Upper lobe of right lung (tissue), 1 donor: ENCODE results near the gene ARHGAP22. TPM values are rescaled to one million over a fixed set of nuclear protein-coding genes. Genes with fewer than 3 reads are reported as not detected.

Source experiments
- ATAC-seq: fragments of 200-7000 bp; cut with Tn5 transposase; one replicate; pipeline ENCODE4 v1.9.1; 2020; ENCODE audit warnings: mild to moderate bottlenecking, moderate library complexity
- DNase-seq: peaks from one replicate; pipeline ENCODE4 v3.0.0-alpha.2; 2020
- H3K27ac ChIP-seq: fragments of 200-600 bp; one replicate; pipeline ENCODE4 v1.8.0; 2022
- H3K27me3 ChIP-seq: fragments of 200-600 bp; one replicate; pipeline ENCODE4 v1.8.0; 2022; ENCODE audit warnings: mild to moderate bottlenecking
- H3K36me3 ChIP-seq: fragments of 200-600 bp; one replicate; pipeline ENCODE4 v1.8.0; 2022
- H3K4me1 ChIP-seq: fragments of 200-600 bp; one replicate; pipeline ENCODE4 v1.8.0; 2022
- H3K4me3 ChIP-seq: fragments of 200-600 bp; one replicate; pipeline ENCODE4 v1.8.0; 2022; ENCODE audit warnings: mild to moderate bottlenecking
- H3K9me3 ChIP-seq: fragments of 200-600 bp; one replicate; pipeline ENCODE4 v1.8.0; 2022
- intact Hi-C: fragments of 100-400 bp; cut with DNase I; formaldehyde crosslinking; loops from one replicate; pipeline ENCODE4 v1.11.0; 2022
- total RNA-seq: library from RNA; stranded (reverse); fragmentation: NEBNext Ultra II Directional; extraction: Animal tissue kit (Norgen Biotek cat#: 25700); gene quantifications from one replicate; pipeline ENCODE4 v1.2.1, GENCODE V29; 2021
- TF ChIP-seq, protein P1 (sequence below): fragments of 200-600 bp; IDR thresholded peaks from one replicate; pipeline ENCODE4 v1.8.0; 2022; ENCODE audit warnings: antibody characterized with exemption
- donor health status: DM: no; HTN: yes; CAD: no; lungs with severe emphysema.

ARHGAP22 gene
- total RNA-seq, 1 donor from 2014 or later, result 6.8 TPM

DNA sequence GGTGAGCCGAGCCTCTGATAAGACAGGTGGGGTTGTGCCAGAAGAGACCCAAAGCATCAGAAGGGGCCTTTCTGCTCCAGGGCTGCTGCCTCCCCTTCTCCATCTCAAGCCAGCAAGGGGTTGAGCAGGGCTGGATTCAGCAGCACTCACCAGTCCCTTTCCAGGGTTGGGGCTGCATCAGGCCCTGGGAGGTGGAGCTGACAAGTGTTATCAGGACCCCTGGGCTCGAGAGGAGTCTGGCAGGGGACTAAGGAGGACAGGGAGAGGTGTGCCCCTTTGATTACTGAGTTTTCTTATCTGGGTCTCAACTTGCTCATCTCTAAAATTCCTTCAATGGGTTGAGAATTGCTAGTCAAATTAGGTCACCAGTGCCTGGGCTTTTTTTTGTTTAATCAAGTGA is 17.8 kb downstream of the ARHGAP22 start:
- Histone ChIP-seq H3K27me3 (no peaks in the 10 kb centered on the region), H3K4me3 (no peak overlapping the region), H3K9me3 (no peaks in the 10 kb centered on the region), H3K27ac (no peak overlapping the region), H3K36me3 (no peaks in the 10 kb centered on the region), H3K4me1 (no peaks in the 10 kb centered on the region)
- intact Hi-C loops, result no loop called here
- DNase-seq (no peak), ATAC-seq (no peak)
- TF ChIP-seq, protein P1, sequence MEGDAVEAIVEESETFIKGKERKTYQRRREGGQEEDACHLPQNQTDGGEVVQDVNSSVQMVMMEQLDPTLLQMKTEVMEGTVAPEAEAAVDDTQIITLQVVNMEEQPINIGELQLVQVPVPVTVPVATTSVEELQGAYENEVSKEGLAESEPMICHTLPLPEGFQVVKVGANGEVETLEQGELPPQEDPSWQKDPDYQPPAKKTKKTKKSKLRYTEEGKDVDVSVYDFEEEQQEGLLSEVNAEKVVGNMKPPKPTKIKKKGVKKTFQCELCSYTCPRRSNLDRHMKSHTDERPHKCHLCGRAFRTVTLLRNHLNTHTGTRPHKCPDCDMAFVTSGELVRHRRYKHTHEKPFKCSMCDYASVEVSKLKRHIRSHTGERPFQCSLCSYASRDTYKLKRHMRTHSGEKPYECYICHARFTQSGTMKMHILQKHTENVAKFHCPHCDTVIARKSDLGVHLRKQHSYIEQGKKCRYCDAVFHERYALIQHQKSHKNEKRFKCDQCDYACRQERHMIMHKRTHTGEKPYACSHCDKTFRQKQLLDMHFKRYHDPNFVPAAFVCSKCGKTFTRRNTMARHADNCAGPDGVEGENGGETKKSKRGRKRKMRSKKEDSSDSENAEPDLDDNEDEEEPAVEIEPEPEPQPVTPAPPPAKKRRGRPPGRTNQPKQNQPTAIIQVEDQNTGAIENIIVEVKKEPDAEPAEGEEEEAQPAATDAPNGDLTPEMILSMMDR, result no peak

DNA sequence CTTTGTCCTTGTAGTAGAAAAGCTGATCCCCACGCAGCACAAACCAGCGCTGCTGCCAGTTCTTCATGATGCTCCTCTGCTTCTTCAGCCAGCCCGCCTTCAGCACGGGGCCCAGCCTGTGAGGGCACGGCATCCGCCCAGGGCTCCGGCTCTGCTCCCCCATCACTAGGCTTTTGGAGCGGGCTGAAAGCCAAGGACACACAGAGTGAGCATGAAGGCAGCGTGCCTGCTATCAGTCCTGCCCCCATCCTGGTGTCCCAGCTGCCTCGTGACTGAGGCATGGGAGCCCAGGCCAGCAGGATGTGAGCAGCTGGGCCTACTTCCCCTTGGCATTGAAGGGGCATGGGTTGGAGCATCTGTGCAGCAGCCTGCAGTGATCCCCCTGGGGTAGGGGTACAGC is 21.9 kb downstream of the ARHGAP22 start:
- no peak overlapping the region for H3K4me3 ChIP-seq
- no peaks in the 10 kb centered on the region for H3K36me3 ChIP-seq
- no peaks in the 10 kb centered on the region for H3K9me3 ChIP-seq
- no peak overlapping the region for H3K27ac ChIP-seq
- H3K27me3 ChIP-seq, result no peaks in the 10 kb centered on the region
- no peaks in the 10 kb centered on the region for H3K4me1 ChIP-seq
- TF ChIP-seq, protein P1, result no peak
- DNase-seq (no peak), ATAC-seq (peak; percentile 7)
- intact Hi-C loops, result no loop called here

DNA sequence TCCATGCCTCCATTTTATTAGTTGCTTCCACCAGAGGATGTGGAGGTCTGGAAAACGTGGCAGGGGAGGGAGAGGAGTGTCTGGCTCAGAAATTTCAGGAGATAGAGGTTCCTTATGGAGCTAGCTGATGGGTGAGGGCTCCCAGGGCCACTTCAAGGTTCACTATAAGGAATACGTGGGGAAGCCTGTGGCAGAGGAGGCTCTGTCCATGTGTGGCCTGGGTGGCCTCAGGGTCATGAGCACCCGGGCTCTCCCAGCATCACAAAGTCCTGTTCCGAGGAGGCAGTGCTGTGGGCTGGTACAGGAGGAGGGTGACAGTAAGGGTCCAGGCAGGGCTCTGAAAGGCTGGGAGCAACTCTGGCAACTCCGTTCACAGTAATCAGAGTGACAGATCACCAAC is 24.6 kb downstream of the ARHGAP22 start:
- ATAC-seq, result no peak

DNA sequence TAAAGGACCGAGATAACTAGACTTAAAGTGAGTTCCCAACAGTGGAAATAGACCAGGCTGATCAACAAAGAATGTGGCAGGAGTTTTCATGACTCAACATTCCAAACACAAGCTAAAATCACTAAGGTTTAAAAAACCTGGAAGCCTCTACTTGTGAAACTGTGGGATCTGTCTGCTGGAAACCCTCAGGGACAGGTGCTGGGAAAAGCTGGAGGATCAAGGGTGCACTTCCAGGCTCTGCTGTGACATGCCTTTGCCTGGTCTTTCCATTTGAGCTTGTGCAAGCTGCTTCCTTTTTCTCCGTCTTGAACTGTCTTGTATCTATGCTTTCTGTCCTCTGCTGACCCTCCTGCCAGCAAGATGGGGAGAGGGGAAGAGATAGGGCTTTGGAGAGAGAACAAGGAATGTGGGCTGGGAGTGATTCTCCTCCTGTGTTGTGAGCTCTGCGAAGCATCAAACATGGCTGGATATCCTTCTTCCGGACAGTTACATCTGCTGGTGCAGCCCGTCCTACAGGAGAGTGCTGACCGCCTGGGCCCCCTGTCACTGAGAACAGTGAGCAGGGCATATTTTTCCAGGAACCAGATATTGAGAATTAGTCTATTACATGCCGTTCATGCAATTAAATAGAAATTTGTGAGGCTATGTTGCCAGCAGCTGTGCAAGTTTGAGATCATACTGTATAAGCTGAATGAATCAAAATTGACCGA is 25.5 kb downstream of the ARHGAP22 start:
- Histone ChIP-seq H3K27me3 (no peaks in the 10 kb centered on the region), H3K4me1 (no peaks in the 10 kb centered on the region), H3K27ac (no peak overlapping the region), H3K4me3 (no peak overlapping the region), H3K9me3 (no peaks in the 10 kb centered on the region), H3K36me3 (no peaks in the 10 kb centered on the region)
- TF ChIP-seq, protein P1, result no peak
- intact Hi-C loops, result no loop called here
- DNase-seq, result no peak
- no peak for ATAC-seq

More for the DNA sequence above, 24.6 kb downstream of the ARHGAP22 start:
- DNase-seq, result no peak
- Histone ChIP-seq H3K27ac (no peak overlapping the region), H3K4me3 (no peak overlapping the region), H3K9me3 (no peaks in the 10 kb centered on the region), H3K36me3 (no peaks in the 10 kb centered on the region), H3K4me1 (no peaks in the 10 kb centered on the region), H3K27me3 (no peaks in the 10 kb centered on the region)
- intact Hi-C loops, result no loop called here
- TF ChIP-seq, protein P1, result no peak

DNA sequence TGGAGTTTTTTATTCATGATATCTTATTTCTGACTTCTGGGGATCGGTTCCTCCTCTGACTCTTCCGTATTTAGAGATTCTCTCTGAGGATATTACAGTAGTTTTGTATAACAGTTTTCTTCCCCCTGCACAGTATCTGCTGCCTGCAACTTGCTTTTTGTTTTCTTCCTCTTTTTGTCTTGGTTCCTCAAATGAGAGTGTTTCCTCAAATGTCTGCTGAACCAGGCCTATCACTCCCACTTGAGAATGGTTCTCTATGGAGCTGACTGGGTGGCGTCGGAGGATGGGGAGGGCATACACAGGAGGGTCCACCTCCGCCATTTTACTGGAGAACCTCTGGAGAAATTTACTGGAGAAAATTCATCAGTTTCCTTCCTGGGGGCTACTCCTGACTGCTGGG is 27.7 kb downstream of the ARHGAP22 start:
- Histone ChIP-seq H3K36me3 (no peaks in the 10 kb centered on the region), H3K4me3 (no peak overlapping the region), H3K27ac (no peak overlapping the region), H3K27me3 (no peaks in the 10 kb centered on the region), H3K4me1 (no peaks in the 10 kb centered on the region), H3K9me3 (no peaks in the 10 kb centered on the region)
- TF ChIP-seq, protein P1, result no peak
- DNase-seq, result no peak
- intact Hi-C loops, result no loop called here
- ATAC-seq, result peak; percentile 91

DNA sequence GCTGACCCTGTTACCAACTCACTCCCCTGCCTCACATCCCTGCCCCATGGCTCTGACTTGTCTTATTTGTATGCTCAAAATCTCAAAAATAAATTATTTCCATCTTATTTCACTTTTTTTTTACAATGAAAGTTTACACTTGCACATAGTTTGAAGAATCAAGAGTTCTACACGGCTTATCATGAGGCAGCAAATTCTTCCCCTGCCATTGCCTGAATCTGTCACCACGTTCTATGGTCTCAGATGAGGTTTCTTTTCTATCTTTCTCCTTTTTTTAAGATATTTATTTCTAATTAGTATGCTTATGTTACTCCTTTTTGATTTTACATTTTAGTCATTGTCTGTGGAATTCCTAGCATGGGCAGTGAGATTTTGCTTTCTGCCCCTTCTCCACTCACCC is 28.4 kb downstream of the ARHGAP22 start:
- no peaks in the 10 kb centered on the region for H3K9me3 ChIP-seq
- TF ChIP-seq, protein P1, result no peak
- no peaks in the 10 kb centered on the region for H3K27me3 ChIP-seq
- no peak overlapping the region for H3K4me3 ChIP-seq
- DNase-seq, result no peak
- H3K4me1 ChIP-seq, result no peaks in the 10 kb centered on the region
- no peak for ATAC-seq
- intact Hi-C loops, result no loop called here
- H3K27ac ChIP-seq, result no peak overlapping the region
- H3K36me3 ChIP-seq, result no peaks in the 10 kb centered on the region
